ENCODE results near the gene KCNS1. TPM values are rescaled to one million over a fixed set of nuclear protein-coding genes. Genes with fewer than 3 reads are reported as not detected.

The KCNS1 gene
- total RNA-seq, 1 donor from 2014 or later: 2.2 TPM

DNA sequence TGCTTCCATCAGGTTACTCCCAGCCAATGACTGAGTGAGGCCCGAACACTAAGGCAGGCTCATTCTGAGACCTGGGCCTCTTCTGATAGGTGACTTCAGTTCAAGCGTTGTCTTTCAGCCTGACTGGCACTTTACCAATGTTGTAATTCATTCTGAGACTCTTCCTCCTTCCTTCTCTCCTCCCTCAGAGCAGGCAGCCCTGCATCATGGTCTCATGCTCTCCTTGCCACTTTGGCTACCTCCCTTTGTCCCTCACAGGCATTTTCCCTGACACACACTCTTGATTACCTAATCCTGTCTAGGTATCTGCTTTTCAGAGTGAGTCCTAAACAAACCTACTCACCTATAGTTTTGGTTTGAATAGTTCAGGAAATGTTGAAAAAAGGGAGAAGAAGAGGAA, 36.0 kb upstream of the KCNS1 start:
- no peak for DNase-seq (ENCODE audit: extremely low spot score, unreplicated experiment)
- Mint-ChIP-seq H3K27ac (no peak overlapping the region), H3K27me3 (peaks cover 9% of the 10 kb centered on the region), H3K36me3 (no peaks in the 10 kb centered on the region), H3K9me3 (no peaks in the 10 kb centered on the region), H3K4me1 (ENCODE audit: unreplicated experiment) (no peaks in the 10 kb centered on the region), H3K4me3 (no peak overlapping the region)
- TF ChIP-seq CTCF (conservative IDR thresholded peaks at IDR 0.05): no peak

- H3K27me3 Mint-ChIP-seq: peaks cover 39% of the 10 kb centered on the region
- no peaks in the 10 kb centered on the region for H3K4me1 Mint-ChIP-seq (ENCODE audit: unreplicated experiment)
- H3K36me3 Mint-ChIP-seq: no peaks in the 10 kb centered on the region
- TF ChIP-seq CTCF (conservative IDR thresholded peaks at IDR 0.05): no peak
- no peak overlapping the region for H3K4me3 Mint-ChIP-seq
- no peak for DNase-seq (ENCODE audit: extremely low spot score, unreplicated experiment)
- no peaks in the 10 kb centered on the region for H3K9me3 Mint-ChIP-seq
- peak overlapping the region; percentile 42 for H3K27ac Mint-ChIP-seq
Measured at GRCh38 chr20:45128099-45128498, 27.2 kb upstream of the KCNS1 start.

DNA sequence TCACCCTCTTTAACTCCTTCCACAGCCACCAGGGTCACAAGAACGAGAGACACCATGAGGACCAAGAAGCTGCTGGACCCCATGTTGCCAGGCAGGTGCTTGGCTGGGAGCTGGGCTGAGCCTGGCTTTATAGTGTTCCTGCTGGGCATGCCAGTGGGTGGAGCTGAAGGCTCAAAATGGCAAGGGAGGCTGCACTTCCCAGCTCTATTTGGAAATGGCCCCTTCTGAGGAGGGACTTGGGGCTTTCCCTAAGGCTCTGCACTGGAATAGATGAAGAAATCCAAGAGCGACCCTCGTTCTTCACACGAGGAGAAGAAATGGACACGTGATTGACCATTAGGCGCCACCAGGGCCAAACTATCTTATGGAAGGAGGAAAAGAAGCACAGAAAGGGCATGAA, 23.4 kb upstream of the KCNS1 start, which contains the start of gene WFDC12:
Gene WFDC12, minus strand, starts transcription at position 101 of the 400 bp plus-strand sequence. Its CDS starts 18 bp downstream, at position 83.
- no peak within 1 kb of the TSS for H3K27ac Mint-ChIP-seq
- H3K4me3 Mint-ChIP-seq: no peak within 1 kb of the TSS
- TF ChIP-seq CTCF (conservative IDR thresholded peaks at IDR 0.05): no peak
- peaks cover 28% of the 10 kb centered on the region for H3K27me3 Mint-ChIP-seq
- H3K9me3 Mint-ChIP-seq: no peaks in the 10 kb centered on the region
- H3K36me3 Mint-ChIP-seq: no peaks in the 10 kb centered on the region
- no peak for DNase-seq (ENCODE audit: extremely low spot score, unreplicated experiment)
- H3K4me1 Mint-ChIP-seq (ENCODE audit: unreplicated experiment): no peaks in the 10 kb centered on the region

DNA sequence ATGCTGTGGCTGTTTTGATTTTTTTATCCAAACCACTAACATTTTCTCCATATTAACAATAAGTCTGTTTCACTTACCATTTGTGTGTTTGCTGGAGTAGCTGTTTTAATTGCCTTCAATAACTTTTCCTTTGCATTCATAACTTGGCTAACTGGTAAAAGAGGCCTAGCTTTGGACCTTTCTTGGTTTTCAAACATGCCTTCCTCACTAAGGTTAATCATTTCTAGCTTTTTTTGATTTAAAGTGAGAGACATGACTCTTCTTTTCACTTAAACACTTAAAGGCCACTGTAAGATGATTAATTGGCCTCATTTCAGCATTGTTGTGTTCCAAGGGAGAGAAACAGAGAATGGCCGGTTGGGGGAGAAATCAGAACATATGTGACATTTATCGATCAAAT, 20.5 kb upstream of the KCNS1 start:
- H3K9me3 Mint-ChIP-seq: no peaks in the 10 kb centered on the region
- DNase-seq (ENCODE audit: extremely low spot score, unreplicated experiment): no peak
- H3K27me3 Mint-ChIP-seq: peaks cover 27% of the 10 kb centered on the region
- H3K27ac Mint-ChIP-seq: no peak overlapping the region
- TF ChIP-seq CTCF (conservative IDR thresholded peaks at IDR 0.05): no peak
- no peaks in the 10 kb centered on the region for H3K4me1 Mint-ChIP-seq (ENCODE audit: unreplicated experiment)
- no peaks in the 10 kb centered on the region for H3K36me3 Mint-ChIP-seq
- H3K4me3 Mint-ChIP-seq: no peak overlapping the region

- Mint-ChIP-seq H3K27me3 (peaks cover 27% of the 10 kb centered on the region), H3K36me3 (no peaks in the 10 kb centered on the region), H3K9me3 (no peaks in the 10 kb centered on the region), H3K4me1 (ENCODE audit: unreplicated experiment) (no peaks in the 10 kb centered on the region), H3K27ac (no peak overlapping the region), H3K4me3 (no peak overlapping the region)
- no peak for TF ChIP-seq CTCF (conservative IDR thresholded peaks at IDR 0.05)
- DNase-seq (ENCODE audit: extremely low spot score, unreplicated experiment): no peak
Measured at GRCh38 chr20:45119556-45120266, 18.8 kb upstream of the KCNS1 start.

All from type B pancreatic cell (in vitro differentiated cells).